HG03066 (cell line): ENCODE data around the gene SLC45A1.
"Not testable (repeated sequence)": the region's sequence is repeated elsewhere in the genome, so short reads cannot be mapped to it uniquely, and the experiment has no call there.

ENCODE experiments used
- ATAC-seq: cut with Tn5 transposase; IDR thresholded peaks from one replicate; pipeline ENCODE4 v1.9.1; 2021; ENCODE audit warnings: low read depth; ENCODE audit not compliant: unreplicated experiment

The SLC45A1 gene

GRCh38 chr1:8317647-8318381 is at the start of gene SLC45A1:
TSS of gene SLC45A1 (plus strand) at chr1:8318114. CDS start at chr1:8324330, 6,216 bp downstream.
- no peak for ATAC-seq

DNA sequence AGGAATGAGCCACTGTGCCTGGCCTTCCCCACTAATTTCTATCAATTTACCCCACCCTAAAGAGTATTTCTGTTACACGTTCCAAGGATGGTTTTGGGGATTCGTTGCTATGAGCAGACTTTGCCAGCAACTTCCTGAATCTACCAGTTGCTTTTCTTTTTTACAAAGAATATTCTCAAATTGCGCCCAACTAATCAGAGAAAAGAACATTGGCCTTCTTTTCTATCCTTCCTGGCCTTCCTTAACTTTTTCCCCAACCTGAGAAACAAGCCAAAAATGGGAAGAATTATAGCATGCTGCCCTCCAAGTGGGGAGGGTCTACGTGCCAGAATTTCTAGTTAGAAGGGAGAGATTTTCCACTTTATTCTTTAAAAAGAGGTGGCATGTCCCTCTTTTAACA is 44.9 kb upstream of the SLC45A1 start:
- no peak for ATAC-seq

DNA sequence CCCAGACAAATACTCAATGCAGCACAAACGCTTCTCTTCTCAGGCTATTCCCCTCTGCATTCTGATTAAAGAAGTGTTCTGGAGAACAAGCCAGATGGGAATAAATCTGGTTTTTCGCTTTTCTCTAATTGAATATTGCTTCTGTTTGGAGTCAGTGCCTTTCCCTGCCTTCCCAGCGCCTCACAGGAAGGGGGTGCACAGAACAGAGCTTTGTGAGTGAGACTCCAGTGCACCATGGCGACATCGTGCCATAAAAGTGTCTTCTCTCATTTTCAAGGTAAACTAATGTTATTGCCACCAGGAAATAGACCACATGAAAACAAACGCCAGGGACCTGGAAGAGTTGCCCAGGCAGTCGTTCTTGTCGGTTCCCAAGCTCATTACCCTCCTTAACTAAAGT is 43.6 kb upstream of the SLC45A1 start:
- ATAC-seq: no peak

- no peak for ATAC-seq
These were observed 41.6 kb upstream of the SLC45A1 start for GRCh38 chr1:8276173-8276914.

GRCh38 chr1:8276932-8277331 is 41.0 kb upstream of the SLC45A1 start:
- no peak for ATAC-seq

DNA sequence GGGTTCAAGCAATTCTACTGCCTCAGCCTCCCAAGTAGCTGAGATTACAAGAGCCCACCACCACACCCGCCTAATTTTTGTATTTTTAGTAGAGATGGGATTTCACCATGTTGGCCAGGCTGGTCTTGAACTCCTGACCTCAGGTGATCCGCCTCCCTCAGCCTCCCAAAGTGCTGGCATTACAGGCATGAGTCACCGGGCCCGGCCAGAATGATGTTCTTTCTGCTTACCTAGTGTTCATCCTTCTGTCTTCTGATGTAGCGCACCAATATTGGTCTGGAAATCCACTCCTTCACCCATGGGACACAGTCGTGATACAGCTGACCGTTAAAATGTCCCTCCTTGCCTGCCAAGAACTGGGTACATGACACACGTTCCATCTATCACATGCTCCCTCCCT is 39.2 kb upstream of the SLC45A1 start:
- not testable (repeated sequence) for ATAC-seq

DNA sequence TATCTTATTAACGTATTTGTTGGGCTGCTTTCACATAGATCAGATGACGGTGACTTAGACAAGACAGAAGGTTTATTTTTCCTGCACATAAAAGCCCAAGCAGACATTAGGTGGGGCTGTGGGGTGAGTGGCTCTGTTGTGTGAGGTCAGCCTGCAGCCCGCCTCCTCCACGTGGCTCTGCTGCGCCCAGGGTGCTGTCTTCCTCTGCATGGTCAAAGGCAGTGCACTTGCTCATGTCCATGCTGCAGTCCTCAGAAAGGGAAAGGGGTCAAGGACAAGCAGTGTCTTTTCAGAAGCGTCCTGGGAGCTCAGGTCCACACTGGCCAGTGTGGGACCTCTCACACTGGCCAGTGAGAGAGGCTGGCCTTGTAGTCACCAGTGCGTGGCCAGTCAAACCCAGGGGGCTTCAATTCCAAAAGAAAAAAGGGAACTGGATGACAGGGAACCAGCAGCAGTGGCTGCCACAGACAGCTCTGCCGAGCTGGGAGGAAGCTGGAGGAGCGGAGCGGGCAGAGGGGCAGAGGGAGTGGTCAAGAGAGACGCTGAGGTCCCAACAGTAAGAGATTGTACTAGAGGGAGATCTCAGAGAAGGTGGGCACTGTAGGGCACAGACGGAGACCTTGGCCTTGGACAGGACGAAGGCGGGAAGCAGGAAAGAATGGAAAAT is 35.9 kb upstream of the SLC45A1 start:
- no peak for ATAC-seq

DNA sequence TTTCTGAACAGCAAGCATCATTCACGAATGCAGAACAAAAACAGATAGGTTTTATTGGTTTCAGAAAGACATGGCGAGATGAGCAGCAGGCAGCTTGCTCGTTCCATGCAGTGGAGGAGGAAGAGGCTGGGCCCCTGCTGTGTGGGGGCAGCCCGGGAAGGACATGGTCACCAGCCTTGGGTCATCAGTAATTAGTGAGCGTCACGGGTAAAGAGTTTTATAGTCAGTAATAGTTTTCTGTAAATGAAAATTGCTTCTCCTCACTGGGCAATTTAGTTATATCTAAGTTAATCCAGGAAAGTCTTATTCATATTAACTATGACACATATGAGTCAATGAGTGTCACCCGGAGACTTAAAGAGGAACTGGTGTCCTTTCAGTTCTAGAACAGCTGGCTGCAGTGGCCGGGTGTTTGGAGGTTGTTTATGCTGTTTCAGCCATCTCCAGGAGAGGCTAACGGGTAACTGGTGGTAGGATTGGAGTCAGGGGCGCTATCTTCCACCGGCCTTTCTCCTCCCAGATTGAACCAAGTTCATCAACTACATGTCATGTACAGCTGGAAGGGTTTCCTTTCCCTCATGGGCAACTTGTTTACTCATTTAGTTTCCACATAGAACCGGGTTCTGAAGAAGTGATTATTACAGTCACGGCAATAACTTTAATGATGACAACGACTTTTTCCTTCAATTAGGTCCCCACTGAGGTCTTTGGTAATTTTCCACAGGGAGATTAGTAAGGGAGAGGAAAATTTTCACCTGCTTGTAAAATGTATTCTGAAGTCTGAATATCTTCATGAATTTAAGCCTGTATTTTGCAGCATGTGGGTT is 34.6 kb upstream of the SLC45A1 start:
- peak; percentile 97 for ATAC-seq

- ATAC-seq: no peak
These were observed 33.8 kb upstream of the SLC45A1 start for GRCh38 chr1:8284127-8284526.

GRCh38 chr1:8285103-8285502 is 32.8 kb upstream of the SLC45A1 start:
- no peak for ATAC-seq

DNA sequence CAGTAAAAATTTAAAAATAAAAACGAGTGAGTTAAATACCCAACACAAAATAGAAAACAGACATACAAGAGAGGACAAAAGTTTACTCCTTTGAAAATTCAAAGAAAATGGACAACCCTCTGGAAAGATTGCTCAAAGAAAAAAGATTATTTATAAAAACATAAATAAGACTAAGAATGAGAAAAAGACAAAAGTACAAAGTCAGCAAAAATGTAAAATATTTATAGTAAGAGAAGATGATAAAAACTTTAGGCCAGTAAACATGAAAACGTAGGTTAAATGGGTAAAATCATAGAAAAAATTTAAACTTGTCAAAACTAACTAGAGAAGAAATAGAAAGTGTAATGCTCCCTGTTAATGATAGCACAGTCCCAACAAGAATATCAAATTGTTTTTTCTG is 31.9 kb upstream of the SLC45A1 start:
- ATAC-seq: no peak

DNA sequence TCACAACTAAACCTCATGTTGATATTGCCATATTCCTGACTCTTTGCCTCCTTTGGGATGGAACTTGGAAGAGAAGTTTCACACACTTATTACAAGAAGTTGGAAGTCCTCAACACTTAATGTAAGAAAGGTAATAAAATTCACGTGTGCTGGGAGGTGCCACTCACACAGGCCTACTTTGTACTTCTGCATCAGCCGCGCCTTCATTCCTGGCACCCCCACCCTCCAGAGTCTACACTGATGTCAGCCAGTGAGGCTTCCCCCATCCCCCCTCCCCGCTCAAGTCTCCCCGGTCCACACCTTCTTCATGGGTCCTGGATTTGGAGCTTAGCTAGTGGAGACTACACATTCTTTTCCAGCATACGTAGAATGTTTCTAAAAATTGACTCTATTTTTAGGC is 24.8 kb upstream of the SLC45A1 start:
- no peak for ATAC-seq

DNA sequence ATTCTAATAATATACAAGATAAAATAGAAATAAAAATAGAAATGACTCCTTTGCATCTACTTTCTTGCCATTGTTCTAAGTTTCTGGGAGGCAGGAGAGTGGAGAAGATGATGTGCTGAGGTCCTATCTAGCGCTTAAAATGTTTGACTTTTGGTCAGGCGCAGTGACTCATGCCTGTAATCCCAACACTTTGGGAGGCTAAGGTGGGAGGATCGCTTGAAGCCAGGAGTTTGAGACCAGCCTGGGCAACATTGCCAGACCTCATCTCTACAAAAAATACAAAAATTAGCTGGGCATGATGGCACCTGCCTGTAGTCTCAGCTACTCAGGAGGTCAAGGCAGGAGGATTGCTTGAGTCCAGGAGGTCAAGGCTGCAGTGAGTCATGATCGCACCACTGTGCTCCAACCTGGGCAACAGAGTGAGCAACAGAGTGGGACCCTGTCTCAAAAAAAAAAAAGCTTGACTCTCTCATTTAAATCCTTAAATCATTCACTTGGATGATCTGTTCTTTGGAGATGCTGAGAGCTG is 24.2 kb upstream of the SLC45A1 start:
- no peak for ATAC-seq

GRCh38 chr1:8294170-8294697 is 23.7 kb upstream of the SLC45A1 start:
- no peak for ATAC-seq

DNA sequence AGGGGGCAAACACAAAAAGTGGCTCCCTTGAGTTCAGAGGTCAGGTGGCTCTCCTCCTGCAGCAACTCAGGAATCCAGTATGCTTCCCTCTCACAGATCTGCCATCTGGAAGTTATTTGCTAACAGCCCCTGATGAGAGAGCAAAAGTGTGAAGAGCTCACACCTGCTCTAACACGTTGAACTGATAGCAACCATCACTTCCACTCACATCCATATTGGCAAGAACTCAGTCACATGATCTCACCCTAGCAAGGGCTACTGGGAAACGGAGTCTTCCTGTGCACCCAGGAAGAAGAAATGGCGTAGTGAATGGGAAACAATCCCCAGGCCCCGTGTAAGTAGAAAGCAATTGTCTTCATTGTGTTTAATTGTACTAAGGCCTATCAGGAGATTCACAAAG is 20.7 kb upstream of the SLC45A1 start:
- ATAC-seq: no peak

DNA sequence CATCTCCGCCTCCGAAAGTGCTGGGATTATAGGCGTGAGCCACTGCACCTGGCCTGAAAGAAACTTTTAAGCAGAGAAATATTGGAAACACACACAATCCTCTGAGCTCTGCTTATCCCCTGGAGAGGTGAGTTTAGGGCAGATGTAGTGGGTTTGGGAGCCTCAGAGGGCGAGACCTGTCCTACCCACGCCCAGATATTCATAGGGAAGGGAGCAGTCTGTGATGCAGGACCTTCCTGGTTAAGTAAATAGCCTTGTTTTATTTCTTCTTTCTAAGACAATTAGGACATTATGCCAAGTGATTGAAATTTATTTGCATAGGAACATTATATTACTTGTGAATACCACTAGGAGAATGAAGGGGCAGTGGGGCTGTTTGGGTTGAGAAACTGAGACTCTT is 18.0 kb upstream of the SLC45A1 start:
- ATAC-seq: no peak

GRCh38 chr1:8302081-8302956 is 15.6 kb upstream of the SLC45A1 start:
- no peak for ATAC-seq

DNA sequence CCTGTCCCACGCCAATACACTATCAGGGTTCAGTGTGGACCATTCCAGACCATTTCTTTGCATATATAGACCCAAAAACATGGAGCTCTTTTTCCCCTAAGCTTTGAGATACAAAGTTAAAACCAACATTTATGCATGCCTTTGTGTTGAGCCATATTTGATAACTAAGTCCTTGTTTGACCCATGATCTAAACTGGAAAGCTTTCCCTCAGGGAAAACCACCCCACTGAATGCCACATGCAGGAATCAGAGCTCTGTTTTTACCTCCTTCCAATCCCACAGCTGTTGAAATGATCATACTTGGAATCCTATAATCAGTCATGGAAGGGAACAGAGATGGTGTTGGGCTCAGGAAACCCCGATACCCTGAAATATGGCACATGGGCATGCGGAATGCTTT is 14.8 kb upstream of the SLC45A1 start:
- ATAC-seq: no peak

GRCh38 chr1:8303876-8304275 is 14.0 kb upstream of the SLC45A1 start:
- no peak for ATAC-seq
